HEK293 (cell line): Measurements from ENCODE around the gene SHE.

Experiments used
- BCL11A ChIP-seq: fragments of 450-650 bp; formaldehyde crosslinking; IDR thresholded peaks from 2 replicates; pipeline ENCODE4 v1.5.1; 2016; ENCODE audit warnings: low read depth, missing biosample characterization, missing genetic modification characterization
- GFI1B ChIP-seq: fragments of 450-650 bp; formaldehyde crosslinking; IDR thresholded peaks from 2 replicates; pipeline ENCODE4 v1.5.1; 2016; ENCODE audit warnings: missing biosample characterization, missing genetic modification characterization
- GLI4 ChIP-seq: fragments of 450-650 bp; formaldehyde crosslinking; IDR thresholded peaks from 2 replicates; pipeline ENCODE4 v1.5.1; 2016; ENCODE audit warnings: missing biosample characterization, missing genetic modification characterization
- HIC1 ChIP-seq: fragments of 450-650 bp; formaldehyde crosslinking; IDR thresholded peaks from 2 replicates; pipeline ENCODE4 v1.5.1; 2016; ENCODE audit warnings: missing biosample characterization, missing genetic modification characterization
- SALL2 ChIP-seq: fragments of 450-650 bp; formaldehyde crosslinking; IDR thresholded peaks from 2 replicates; pipeline ENCODE4 v1.5.0; 2017; ENCODE audit warnings: missing biosample characterization, mild to moderate bottlenecking, missing genetic modification characterization, borderline replicate concordance
- ZBTB10 ChIP-seq: fragments of 450-650 bp; formaldehyde crosslinking; IDR thresholded peaks from 2 replicates; pipeline ENCODE4 v1.5.1; 2016; ENCODE audit warnings: missing biosample characterization, missing genetic modification characterization
- ZBTB49 ChIP-seq: fragments of 450-650 bp; formaldehyde crosslinking; IDR thresholded peaks from 2 replicates; pipeline ENCODE4 v1.5.1; 2016; ENCODE audit warnings: missing biosample characterization, missing genetic modification characterization, low read depth
- ZBTB8A ChIP-seq: fragments of 450-650 bp; formaldehyde crosslinking; IDR thresholded peaks from 2 replicates; pipeline ENCODE4 v1.5.1; 2016; ENCODE audit warnings: missing biosample characterization, missing genetic modification characterization
- ZNF169 ChIP-seq: fragments of 450-650 bp; formaldehyde crosslinking; IDR thresholded peaks from 2 replicates; pipeline ENCODE4 v1.5.1; 2016; ENCODE audit warnings: missing biosample characterization, missing genetic modification characterization
- ZNF184 ChIP-seq: fragments of 450-650 bp; IDR thresholded peaks from 2 replicates; pipeline ENCODE4 v1.5.1; 2018; ENCODE audit warnings: missing biosample characterization, mild to moderate bottlenecking, missing genetic modification characterization
- ZNF19 ChIP-seq: fragments of 450-650 bp; formaldehyde crosslinking; IDR thresholded peaks from 2 replicates; pipeline ENCODE4; 2016; ENCODE audit warnings: missing biosample characterization, missing genetic modification characterization, low read depth
- ZNF2 ChIP-seq: fragments of 450-650 bp; formaldehyde crosslinking; IDR thresholded peaks from 2 replicates; pipeline ENCODE4 v1.5.1; 2016; ENCODE audit warnings: missing biosample characterization, missing genetic modification characterization
- ZNF302 ChIP-seq: fragments of 450-650 bp; formaldehyde crosslinking; IDR thresholded peaks from 2 replicates; pipeline ENCODE4 v1.5.1; 2016; ENCODE audit warnings: missing biosample characterization, missing genetic modification characterization, low read depth
- ZNF311 ChIP-seq: fragments of 450-650 bp; formaldehyde crosslinking; IDR thresholded peaks from 2 replicates; pipeline ENCODE4 v1.5.1; 2017; ENCODE audit warnings: missing biosample characterization, missing genetic modification characterization, borderline replicate concordance
- ZNF350 ChIP-seq: fragments of 450-650 bp; formaldehyde crosslinking; IDR thresholded peaks from 2 replicates; pipeline ENCODE4 v1.5.0; 2017; ENCODE audit warnings: missing biosample characterization, mild to moderate bottlenecking, missing genetic modification characterization
- ZNF354C ChIP-seq: fragments of 450-650 bp; formaldehyde crosslinking; IDR thresholded peaks from 2 replicates; pipeline ENCODE4 v1.5.1; 2016; ENCODE audit warnings: missing biosample characterization, missing genetic modification characterization, low read depth, borderline replicate concordance
- ZNF404 ChIP-seq: fragments of 450-650 bp; formaldehyde crosslinking; IDR thresholded peaks from 2 replicates; pipeline ENCODE4 v1.5.1; 2017; ENCODE audit warnings: missing biosample characterization, missing genetic modification characterization
- ZNF529 ChIP-seq: fragments of 450-650 bp; formaldehyde crosslinking; IDR thresholded peaks from 2 replicates; pipeline ENCODE4 v1.5.1; 2017; ENCODE audit warnings: missing genetic modification characterization, missing biosample characterization; ENCODE audit not compliant: insufficient replicate concordance
- ZNF530 ChIP-seq: fragments of 450-650 bp; formaldehyde crosslinking; IDR thresholded peaks from 2 replicates; pipeline ENCODE4 v1.5.1; 2016; ENCODE audit warnings: low read depth, missing biosample characterization, missing genetic modification characterization
- ZNF560 ChIP-seq: fragments of 450-650 bp; formaldehyde crosslinking; IDR thresholded peaks from 2 replicates; pipeline ENCODE4 v1.5.1; 2017; ENCODE audit warnings: missing biosample characterization, missing genetic modification characterization, borderline replicate concordance
- ZNF596 ChIP-seq: fragments of 450-650 bp; IDR thresholded peaks from 2 replicates; pipeline ENCODE4 v1.5.0; 2018; ENCODE audit warnings: missing biosample characterization, mild to moderate bottlenecking, missing genetic modification characterization, moderate library complexity
- ZNF658 ChIP-seq: fragments of 450-650 bp; formaldehyde crosslinking; IDR thresholded peaks from 2 replicates; pipeline ENCODE4; 2016; ENCODE audit warnings: missing biosample characterization, missing genetic modification characterization
- ZNF768 ChIP-seq: fragments of 450-650 bp; formaldehyde crosslinking; IDR thresholded peaks from 2 replicates; pipeline ENCODE4 v1.5.1; 2018; ENCODE audit warnings: missing biosample characterization, mild to moderate bottlenecking, missing genetic modification characterization
- ZNF777 ChIP-seq: fragments of 450-650 bp; formaldehyde crosslinking; IDR thresholded peaks from 2 replicates; pipeline ENCODE4 v1.5.1; 2017; ENCODE audit warnings: missing biosample characterization, missing genetic modification characterization, borderline replicate concordance
- ZXDB ChIP-seq: fragments of 450-650 bp; formaldehyde crosslinking; IDR thresholded peaks from 2 replicates; pipeline ENCODE4 v1.5.1; 2016; ENCODE audit warnings: missing biosample characterization, missing genetic modification characterization
- TF ChIP-seq, protein P1 (sequence below): fragments of 450-650 bp; formaldehyde crosslinking; IDR thresholded peaks from 2 replicates; pipeline ENCODE4 v1.5.1; 2017; ENCODE audit warnings: missing biosample characterization, missing genetic modification characterization
- TF ChIP-seq, protein P2 (sequence below): fragments of 450-650 bp; formaldehyde crosslinking; IDR thresholded peaks from 2 replicates; pipeline ENCODE4 v1.5.1; 2016; ENCODE audit warnings: missing biosample characterization, missing genetic modification characterization
- TF ChIP-seq, protein P3 (sequence below): fragments of 450-650 bp; formaldehyde crosslinking; IDR thresholded peaks from 2 replicates; pipeline ENCODE4 v1.5.1; 2017; ENCODE audit warnings: missing biosample characterization, missing genetic modification characterization

The SHE gene

GRCh38 chr1:154483941-154484803, 18.0 kb downstream of the SHE start (continued):
- TF ChIP-seq ZBTB10 (tag by site-specific recombination) (no peak), ZNF658 (tag by site-specific recombination) (no peak), ZNF19 (tag by site-specific recombination) (0 out of 2 replicates have a peak, but pooled peaks have one; percentile 15), ZNF354C (tag by site-specific recombination) (no peak), ZXDB (tag by site-specific recombination) (peak; percentile 80), ZNF529 (tag by site-specific recombination) (no peak), ZNF596 (tag by site-specific recombination) (no peak), ZNF768 (no peak), ZNF169 (tag by site-specific recombination) (no peak), SALL2 (no peak), ZBTB8A (0 out of 2 replicates have a peak, but pooled peaks have one; percentile 23), ZNF350 (tag by site-specific recombination) (no peak), ZNF302 (tag by site-specific recombination) (no peak), ZNF777 (tag by site-specific recombination) (no peak), ZBTB49 (tag by site-specific recombination) (no peak), HIC1 (tag by site-specific recombination) (peak; percentile 90), ZNF530 (tag by site-specific recombination) (no peak), ZNF2 (tag by site-specific recombination) (0 out of 2 replicates have a peak, but pooled peaks have one; percentile 53), ZNF404 (tag by site-specific recombination) (no peak), ZNF560 (no peak), ZNF311 (tag by site-specific recombination) (no peak), ZNF184 (tag by site-specific recombination) (peak; percentile 66; the same call in 1 of the 2 replicates), BCL11A (peak; percentile 79), GFI1B (peak; percentile 61; the same call in 1 of the 2 replicates), GLI4 (tag by site-specific recombination) (no peak)
- TF ChIP-seq, protein P1, sequence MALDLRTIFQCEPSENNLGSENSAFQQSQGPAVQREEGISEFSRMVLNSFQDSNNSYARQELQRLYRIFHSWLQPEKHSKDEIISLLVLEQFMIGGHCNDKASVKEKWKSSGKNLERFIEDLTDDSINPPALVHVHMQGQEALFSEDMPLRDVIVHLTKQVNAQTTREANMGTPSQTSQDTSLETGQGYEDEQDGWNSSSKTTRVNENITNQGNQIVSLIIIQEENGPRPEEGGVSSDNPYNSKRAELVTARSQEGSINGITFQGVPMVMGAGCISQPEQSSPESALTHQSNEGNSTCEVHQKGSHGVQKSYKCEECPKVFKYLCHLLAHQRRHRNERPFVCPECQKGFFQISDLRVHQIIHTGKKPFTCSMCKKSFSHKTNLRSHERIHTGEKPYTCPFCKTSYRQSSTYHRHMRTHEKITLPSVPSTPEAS (tag by site-specific recombination), result peak; percentile 73
- TF ChIP-seq, protein P2, sequence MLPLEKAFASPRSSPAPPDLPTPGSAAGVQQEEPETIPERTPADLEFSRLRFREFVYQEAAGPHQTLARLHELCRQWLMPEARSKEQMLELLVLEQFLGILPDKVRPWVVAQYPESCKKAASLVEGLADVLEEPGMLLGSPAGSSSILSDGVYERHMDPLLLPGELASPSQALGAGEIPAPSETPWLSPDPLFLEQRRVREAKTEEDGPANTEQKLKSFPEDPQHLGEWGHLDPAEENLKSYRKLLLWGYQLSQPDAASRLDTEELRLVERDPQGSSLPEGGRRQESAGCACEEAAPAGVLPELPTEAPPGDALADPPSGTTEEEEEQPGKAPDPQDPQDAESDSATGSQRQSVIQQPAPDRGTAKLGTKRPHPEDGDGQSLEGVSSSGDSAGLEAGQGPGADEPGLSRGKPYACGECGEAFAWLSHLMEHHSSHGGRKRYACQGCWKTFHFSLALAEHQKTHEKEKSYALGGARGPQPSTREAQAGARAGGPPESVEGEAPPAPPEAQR (tag by site-specific recombination), result 0 out of 2 replicates have a peak, but pooled peaks have one; percentile 36
- TF ChIP-seq, protein P3, sequence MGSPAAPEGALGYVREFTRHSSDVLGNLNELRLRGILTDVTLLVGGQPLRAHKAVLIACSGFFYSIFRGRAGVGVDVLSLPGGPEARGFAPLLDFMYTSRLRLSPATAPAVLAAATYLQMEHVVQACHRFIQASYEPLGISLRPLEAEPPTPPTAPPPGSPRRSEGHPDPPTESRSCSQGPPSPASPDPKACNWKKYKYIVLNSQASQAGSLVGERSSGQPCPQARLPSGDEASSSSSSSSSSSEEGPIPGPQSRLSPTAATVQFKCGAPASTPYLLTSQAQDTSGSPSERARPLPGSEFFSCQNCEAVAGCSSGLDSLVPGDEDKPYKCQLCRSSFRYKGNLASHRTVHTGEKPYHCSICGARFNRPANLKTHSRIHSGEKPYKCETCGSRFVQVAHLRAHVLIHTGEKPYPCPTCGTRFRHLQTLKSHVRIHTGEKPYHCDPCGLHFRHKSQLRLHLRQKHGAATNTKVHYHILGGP (tag by site-specific recombination), result no peak
